WERI-Rb-1 (cell line): ENCODE results near the gene HOXB6.
A peak's percentile ranks its signal among the peaks of the same experiment; 100 is the strongest.

Source experiments
- DNase-seq: peaks from one replicate; pipeline ENCODE4 v3.0.0-alpha.2; 2020
- H3K27ac ChIP-seq: fragments of 250-450 bp; sonication (Bioruptor Pico); 2 replicates; pipeline ENCODE4 v1.5.1; 2020; ENCODE audit warnings: mild to moderate bottlenecking, moderate library complexity
- H3K27me3 ChIP-seq: fragments of 250-450 bp; sonication (Bioruptor Pico); 2 replicates; pipeline ENCODE4 v1.5.1; 2021; ENCODE audit warnings: mild to moderate bottlenecking, low read depth, moderate library complexity; ENCODE audit not compliant: insufficient read depth, severe bottlenecking
- H3K36me3 ChIP-seq: fragments of 250-450 bp; sonication (Bioruptor Pico); 2 replicates; pipeline ENCODE4 v1.5.1; 2020; ENCODE audit warnings: mild to moderate bottlenecking, moderate library complexity
- H3K4me3 ChIP-seq: 2 replicates; pipeline ENCODE4 v1.5.1; 2011; ENCODE audit warnings: low read depth, mild to moderate bottlenecking, control low read depth, low read length
- H3K9me3 ChIP-seq: fragments of 250-450 bp; sonication (Bioruptor Pico); 2 replicates; pipeline ENCODE4 v1.5.1; 2021; ENCODE audit warnings: mild to moderate bottlenecking, moderate library complexity; ENCODE audit not compliant: severe bottlenecking
- TF ChIP-seq, protein P1 (sequence below): IDR thresholded peaks from 2 replicates; pipeline ENCODE4 v1.5.1; 2011; ENCODE audit warnings: low read depth, mild to moderate bottlenecking, control low read depth, inconsistent platforms, low read length

Gene HOXB6

DNA sequence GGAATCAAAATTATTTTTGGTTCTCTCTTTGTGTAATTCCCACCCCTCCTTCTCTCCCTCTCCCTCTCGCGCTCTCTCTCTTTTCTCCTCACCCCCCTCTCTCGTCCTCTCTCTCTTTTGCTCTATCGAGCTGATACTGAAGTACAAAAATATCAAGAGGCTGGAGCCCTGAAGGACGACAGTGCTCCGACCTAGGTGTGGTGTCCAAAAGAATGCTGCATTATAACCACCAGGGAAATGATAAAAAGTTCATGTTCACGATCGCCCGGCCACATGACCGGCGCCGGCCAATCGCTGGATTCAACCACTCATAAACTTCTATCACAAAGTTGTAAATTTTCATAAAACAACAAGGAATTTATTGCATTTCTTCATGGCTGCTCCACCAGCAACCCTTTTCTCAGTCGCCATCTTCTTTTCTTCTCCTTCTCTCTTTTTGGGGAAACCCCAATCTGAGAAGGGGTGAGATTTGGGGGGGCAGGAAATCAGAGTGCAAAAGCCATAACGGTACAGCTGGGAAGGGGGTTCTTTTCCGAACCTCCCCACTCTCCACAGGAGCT, at the start of gene HOXB6:
HOXB6 (minus strand) TSS at position 217 of the 560 bp plus-strand sequence. CDS start 6,836 bp downstream, outside the sequence.
- DNase-seq: no peak
- H3K9me3 ChIP-seq: peaks cover 5% of the 10 kb centered on the region
- H3K27ac ChIP-seq: no peak within 1 kb of the TSS
- TF ChIP-seq, protein P1, sequence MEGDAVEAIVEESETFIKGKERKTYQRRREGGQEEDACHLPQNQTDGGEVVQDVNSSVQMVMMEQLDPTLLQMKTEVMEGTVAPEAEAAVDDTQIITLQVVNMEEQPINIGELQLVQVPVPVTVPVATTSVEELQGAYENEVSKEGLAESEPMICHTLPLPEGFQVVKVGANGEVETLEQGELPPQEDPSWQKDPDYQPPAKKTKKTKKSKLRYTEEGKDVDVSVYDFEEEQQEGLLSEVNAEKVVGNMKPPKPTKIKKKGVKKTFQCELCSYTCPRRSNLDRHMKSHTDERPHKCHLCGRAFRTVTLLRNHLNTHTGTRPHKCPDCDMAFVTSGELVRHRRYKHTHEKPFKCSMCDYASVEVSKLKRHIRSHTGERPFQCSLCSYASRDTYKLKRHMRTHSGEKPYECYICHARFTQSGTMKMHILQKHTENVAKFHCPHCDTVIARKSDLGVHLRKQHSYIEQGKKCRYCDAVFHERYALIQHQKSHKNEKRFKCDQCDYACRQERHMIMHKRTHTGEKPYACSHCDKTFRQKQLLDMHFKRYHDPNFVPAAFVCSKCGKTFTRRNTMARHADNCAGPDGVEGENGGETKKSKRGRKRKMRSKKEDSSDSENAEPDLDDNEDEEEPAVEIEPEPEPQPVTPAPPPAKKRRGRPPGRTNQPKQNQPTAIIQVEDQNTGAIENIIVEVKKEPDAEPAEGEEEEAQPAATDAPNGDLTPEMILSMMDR: no peak
- H3K36me3 ChIP-seq: no peaks in the 10 kb centered on the region
- H3K4me3 ChIP-seq: peak within 1 kb of the TSS; percentile 16
- peaks cover 81% of the 10 kb centered on the region for H3K27me3 ChIP-seq

DNA sequence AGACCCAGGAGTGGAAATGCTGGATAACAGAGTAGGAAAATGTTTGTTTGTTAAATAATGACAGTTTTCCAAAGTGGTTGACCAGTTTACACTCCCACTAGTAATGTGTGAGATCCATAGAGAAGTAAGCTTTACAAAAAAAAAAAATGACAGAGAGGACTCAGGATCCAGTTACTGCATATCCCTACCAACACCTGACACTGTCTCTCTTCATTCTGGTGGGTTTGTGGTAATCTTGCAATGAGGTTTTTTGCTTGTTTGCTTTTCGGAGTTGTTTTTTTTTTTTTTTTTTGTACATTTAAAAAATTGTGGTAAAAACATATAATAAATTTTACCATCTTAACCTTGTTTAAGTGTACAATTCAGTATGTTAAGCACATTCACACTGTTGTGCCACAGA, 45.0 kb upstream of the HOXB6 start:
- peaks cover 94% of the 10 kb centered on the region for H3K27me3 ChIP-seq
- H3K9me3 ChIP-seq: peaks cover 3% of the 10 kb centered on the region
- TF ChIP-seq, protein P1: no peak
- no peak overlapping the region for H3K4me3 ChIP-seq
- no peak for DNase-seq
- H3K36me3 ChIP-seq: no peaks in the 10 kb centered on the region
- no peak overlapping the region for H3K27ac ChIP-seq

DNA sequence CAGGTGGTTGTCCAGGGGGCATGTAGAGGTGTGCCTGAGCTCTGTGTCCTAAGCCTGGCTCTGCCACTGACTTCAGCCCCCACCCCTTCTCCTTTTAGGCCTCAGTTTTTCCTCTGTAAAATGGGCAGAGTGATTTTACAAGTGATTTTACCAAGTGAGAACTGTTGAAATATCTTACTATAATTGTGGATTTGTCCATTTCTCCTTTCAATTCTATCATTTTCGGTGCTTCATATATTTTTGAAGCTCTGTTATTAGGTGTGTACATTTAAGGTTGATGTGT, 43.1 kb upstream of the HOXB6 start:
- no peak overlapping the region for H3K4me3 ChIP-seq

DNA sequence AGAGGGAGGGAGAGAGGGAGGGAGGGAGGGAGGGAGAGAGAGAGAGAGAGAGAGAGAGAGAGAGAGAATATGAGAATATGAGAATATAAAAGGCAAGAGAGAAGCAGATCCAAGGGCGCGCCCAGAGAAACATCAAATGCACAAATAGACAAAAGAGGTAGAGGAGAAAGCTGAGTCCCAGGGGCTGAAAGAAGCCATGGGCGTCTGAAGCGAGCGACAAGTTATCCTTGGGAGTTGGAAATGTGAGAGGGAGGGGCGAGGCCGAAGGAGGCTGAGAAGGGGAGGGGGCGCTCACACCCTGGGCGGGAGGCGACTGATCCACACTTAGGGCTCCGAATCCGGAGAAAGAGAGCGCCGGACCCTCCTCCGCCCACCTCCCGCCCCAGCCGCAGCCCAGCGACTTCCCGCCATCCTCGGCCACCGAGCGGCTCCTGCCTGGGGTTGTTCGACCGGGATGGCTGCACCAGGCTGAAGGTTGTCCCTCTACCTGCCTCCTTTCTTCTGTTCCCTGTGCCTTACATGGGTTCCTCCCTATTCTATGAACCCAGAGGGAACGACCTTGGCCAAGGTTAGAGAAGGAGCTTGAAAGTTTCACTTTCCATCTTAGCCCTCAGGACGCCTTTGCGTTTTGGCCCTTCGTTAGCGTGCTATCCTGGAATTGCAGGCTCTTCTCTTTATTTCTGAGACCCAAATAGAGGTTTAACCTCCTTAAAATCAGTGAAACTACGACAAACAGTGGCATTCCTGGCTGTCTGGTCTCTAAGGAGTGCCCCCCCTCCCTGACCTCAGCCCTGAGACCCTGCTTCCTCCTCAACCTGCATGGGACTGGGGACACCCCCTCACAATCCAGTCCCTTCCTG, 42.5 kb upstream of the HOXB6 start:
- peaks cover 98% of the 10 kb centered on the region for H3K27me3 ChIP-seq
- no peak overlapping the region for H3K27ac ChIP-seq
- no peaks in the 10 kb centered on the region for H3K36me3 ChIP-seq
- H3K9me3 ChIP-seq: peaks cover 3% of the 10 kb centered on the region
- H3K4me3 ChIP-seq: no peak overlapping the region
- TF ChIP-seq, protein P1: no peak
- DNase-seq: no peak

More for the DNA sequence above, 43.1 kb upstream of the HOXB6 start:
- no peak for DNase-seq
- no peak overlapping the region for H3K27ac ChIP-seq
- peaks cover 3% of the 10 kb centered on the region for H3K9me3 ChIP-seq
- no peaks in the 10 kb centered on the region for H3K36me3 ChIP-seq
- TF ChIP-seq, protein P1: no peak
- H3K27me3 ChIP-seq: peaks cover 97% of the 10 kb centered on the region

DNA sequence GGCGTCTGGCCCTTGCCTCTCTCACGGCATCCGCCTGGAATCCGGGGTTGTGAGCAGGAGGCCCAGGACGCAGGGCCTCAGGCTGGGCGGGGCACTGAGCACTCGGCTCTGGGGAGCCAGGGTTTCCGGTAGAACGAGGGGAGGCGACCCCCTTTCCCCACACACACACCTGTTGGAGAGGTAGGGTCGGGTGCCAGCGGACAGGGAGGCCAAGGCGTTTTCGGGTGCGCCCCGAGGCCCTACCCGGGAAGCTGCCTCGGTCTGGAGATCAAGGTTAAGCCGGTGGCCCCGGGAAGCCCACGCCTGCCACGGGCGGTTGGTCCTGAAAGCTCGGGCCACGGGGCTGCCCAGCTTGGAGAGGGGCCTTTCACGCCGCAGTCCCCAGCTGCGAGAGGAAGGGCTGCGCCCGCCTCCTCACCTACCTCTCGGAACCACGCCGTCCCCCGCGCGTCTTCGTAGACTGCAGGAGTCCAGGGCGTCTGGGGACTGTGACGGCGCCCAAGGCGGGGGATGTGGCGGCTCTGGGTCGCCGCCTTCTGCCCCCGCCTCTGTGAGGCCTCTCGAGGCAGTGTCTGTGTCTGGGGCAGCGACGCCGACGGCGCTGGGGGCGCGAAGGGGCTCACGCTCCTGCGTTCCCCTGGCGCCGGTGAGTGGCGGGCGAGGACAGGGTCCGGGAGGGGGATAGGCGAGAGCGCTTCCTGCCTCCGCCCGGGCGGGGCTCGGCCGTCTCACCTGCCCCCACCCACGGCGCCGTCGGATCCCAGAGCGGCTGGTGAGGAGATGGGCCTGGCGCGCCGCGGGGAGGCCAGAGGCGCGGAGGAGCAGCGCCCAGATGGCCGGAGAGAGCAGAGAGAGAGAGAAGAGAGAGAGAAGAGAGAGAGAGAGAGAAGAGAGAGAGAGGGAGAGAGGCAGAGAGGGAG, 41.7 kb upstream of the HOXB6 start:
- TF ChIP-seq, protein P1: no peak
- no peak for DNase-seq
- H3K27ac ChIP-seq: no peak overlapping the region
- no peak overlapping the region; the same call in 1 of the 2 replicates for H3K4me3 ChIP-seq
- peaks cover 98% of the 10 kb centered on the region for H3K27me3 ChIP-seq
- no peaks in the 10 kb centered on the region for H3K36me3 ChIP-seq
- peaks cover 5% of the 10 kb centered on the region for H3K9me3 ChIP-seq
